Loucy (cell line): Measurements from ENCODE around the gene NLRP6.

Source experiments
- EZH2phosphoT487 ChIP-seq: fragments of 200-600 bp; IDR thresholded peaks from 2 replicates; pipeline ENCODE4 v1.6.1; 2018; ENCODE audit warnings: antibody characterized with exemption, mild to moderate bottlenecking, moderate library complexity, borderline replicate concordance
- TF ChIP-seq, protein P1 (sequence below): fragments of 200-600 bp; sonication (generic); conservative IDR thresholded peaks from 2 replicates; pipeline ENCODE4 v1.5.1; 2014; ENCODE audit warnings: mild to moderate bottlenecking, antibody characterized with exemption, low read length

DNA sequence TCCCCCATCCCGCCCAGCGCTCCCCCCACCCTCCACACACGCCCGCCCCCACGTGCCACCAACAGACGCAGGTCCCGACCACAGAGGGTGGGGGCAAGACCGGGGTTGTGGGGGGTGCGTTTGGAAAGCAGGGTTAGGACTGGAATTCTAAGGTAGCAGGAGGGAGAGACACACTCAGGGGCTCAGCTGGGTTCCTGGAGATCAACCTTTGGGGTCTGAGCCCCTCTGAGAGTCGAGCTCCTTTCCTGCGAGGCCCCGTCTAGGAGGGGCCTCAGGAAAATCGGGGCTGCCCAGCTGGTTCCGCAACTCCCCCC is 11.1 kb downstream of the NLRP6 start:
- TF ChIP-seq, protein P1, sequence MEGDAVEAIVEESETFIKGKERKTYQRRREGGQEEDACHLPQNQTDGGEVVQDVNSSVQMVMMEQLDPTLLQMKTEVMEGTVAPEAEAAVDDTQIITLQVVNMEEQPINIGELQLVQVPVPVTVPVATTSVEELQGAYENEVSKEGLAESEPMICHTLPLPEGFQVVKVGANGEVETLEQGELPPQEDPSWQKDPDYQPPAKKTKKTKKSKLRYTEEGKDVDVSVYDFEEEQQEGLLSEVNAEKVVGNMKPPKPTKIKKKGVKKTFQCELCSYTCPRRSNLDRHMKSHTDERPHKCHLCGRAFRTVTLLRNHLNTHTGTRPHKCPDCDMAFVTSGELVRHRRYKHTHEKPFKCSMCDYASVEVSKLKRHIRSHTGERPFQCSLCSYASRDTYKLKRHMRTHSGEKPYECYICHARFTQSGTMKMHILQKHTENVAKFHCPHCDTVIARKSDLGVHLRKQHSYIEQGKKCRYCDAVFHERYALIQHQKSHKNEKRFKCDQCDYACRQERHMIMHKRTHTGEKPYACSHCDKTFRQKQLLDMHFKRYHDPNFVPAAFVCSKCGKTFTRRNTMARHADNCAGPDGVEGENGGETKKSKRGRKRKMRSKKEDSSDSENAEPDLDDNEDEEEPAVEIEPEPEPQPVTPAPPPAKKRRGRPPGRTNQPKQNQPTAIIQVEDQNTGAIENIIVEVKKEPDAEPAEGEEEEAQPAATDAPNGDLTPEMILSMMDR = no peak
- no peak for TF ChIP-seq EZH2phosphoT487
